PFSK-1 (cell line): Measurements from ENCODE around the gene CASP9.

Experiments
- TAF1 ChIP-seq: IDR thresholded peaks from 2 replicates; pipeline ENCODE4 v1.6.1; 2012; ENCODE audit warnings: low read length, control low read depth, borderline replicate concordance; ENCODE audit not compliant: insufficient read depth
- TF ChIP-seq, protein P1 (sequence below), 2 experiments: IDR thresholded peaks; 2 replicates each; pipeline versions ENCODE4 v1.6.1 to v1.8.0; 2011 to 2012; ENCODE audit warnings: low read depth in 2 of 2, low read length in 2 of 2, control low read depth in 1 of 2, inconsistent platforms in 1 of 2, mild to moderate bottlenecking in 1 of 2, moderate library complexity in 1 of 2; ENCODE audit not compliant: insufficient read depth in 1 of 2

DNA sequence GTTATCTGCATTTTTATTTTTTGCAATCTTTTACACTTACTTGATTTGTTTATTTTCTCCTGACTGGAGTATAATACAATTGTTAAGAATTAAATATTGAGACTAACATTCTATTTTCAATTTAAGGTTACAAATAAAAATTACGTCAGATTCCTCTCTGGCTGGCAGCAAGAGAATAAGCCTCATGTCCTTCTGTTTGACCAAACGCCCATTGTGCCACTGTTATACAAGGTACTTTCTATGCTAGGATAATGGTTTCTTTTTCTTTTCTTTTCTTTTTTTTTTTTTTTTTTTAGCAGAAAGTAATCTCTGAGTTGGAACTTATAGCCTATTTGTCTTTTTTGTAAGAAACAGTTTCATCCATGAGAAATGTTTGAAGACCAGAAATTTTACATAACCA lies 22.6 kb upstream of the CASP9 start:
- TF ChIP-seq, protein P1, sequence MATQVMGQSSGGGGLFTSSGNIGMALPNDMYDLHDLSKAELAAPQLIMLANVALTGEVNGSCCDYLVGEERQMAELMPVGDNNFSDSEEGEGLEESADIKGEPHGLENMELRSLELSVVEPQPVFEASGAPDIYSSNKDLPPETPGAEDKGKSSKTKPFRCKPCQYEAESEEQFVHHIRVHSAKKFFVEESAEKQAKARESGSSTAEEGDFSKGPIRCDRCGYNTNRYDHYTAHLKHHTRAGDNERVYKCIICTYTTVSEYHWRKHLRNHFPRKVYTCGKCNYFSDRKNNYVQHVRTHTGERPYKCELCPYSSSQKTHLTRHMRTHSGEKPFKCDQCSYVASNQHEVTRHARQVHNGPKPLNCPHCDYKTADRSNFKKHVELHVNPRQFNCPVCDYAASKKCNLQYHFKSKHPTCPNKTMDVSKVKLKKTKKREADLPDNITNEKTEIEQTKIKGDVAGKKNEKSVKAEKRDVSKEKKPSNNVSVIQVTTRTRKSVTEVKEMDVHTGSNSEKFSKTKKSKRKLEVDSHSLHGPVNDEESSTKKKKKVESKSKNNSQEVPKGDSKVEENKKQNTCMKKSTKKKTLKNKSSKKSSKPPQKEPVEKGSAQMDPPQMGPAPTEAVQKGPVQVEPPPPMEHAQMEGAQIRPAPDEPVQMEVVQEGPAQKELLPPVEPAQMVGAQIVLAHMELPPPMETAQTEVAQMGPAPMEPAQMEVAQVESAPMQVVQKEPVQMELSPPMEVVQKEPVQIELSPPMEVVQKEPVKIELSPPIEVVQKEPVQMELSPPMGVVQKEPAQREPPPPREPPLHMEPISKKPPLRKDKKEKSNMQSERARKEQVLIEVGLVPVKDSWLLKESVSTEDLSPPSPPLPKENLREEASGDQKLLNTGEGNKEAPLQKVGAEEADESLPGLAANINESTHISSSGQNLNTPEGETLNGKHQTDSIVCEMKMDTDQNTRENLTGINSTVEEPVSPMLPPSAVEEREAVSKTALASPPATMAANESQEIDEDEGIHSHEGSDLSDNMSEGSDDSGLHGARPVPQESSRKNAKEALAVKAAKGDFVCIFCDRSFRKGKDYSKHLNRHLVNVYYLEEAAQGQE (IDR thresholded peaks at IDR 0.05; ENCODE audit: insufficient read depth in 1 of 2, low read depth in 2 of 2, low read length in 2 of 2): no peak
- no peak for TF ChIP-seq TAF1
